ENCODE results near the gene ABCB6. TPM values are rescaled to one million over a fixed set of nuclear protein-coding genes. Genes with fewer than 3 reads are reported as not detected.

ABCB6 gene
- polyA plus RNA-seq, 1 donor (not counting 4 experiments of a cell fraction or from before 2014, with no cell fraction given), result 10.5 TPM

DNA sequence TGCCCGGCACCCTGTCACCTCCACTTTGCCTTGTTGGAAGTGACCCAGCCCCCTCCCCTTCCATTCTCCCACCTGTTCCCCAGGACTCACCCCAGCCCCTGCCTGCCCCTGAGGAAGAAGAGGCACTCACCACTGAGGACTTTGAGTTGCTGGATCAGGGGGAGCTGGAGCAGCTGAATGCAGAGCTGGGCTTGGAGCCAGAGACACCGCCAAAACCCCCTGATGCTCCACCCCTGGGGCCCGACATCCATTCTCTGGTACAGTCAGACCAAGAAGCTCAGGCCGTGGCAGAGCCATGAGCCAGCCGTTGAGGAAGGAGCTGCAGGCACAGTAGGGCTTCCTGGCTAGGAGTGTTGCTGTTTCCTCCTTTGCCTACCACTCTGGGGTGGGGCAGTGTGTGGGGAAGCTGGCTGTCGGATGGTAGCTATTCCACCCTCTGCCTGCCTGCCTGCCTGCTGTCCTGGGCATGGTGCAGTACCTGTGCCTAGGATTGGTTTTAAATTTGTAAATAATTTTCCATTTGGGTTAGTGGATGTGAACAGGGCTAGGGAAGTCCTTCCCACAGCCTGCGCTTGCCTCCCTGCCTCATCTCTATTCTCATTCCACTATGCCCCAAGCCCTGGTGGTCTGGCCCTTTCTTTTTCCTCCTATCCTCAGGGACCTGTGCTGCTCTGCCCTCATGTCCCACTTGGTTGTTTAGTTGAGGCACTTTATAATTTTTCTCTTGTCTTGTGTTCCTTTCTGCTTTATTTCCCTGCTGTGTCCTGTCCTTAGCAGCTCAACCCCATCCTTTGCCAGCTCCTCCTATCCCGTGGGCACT lies 36.2 kb downstream of the ABCB6 start:
- Histone ChIP-seq H3K36me3 (ENCODE audit: control insufficient read depth in 2 of 2, extremely low read depth in 1 of 2, insufficient read depth in 2 of 2, low read length in 2 of 2) (peaks cover 21 to 29% of the 10 kb centered on the region in 2 experiments), H3K9ac (ENCODE audit: control insufficient read depth, extremely low read depth, insufficient read depth, low read length) (no peak overlapping the region), H4K20me1 (ENCODE audit: control insufficient read depth, extremely low read depth, insufficient read depth, low read length) (no peaks in the 10 kb centered on the region), H3K4me3 (ENCODE audit: control insufficient read depth in 2 of 3, extremely low read depth in 1 of 3, insufficient read depth in 2 of 3, low read depth in 1 of 3, low read length in 3 of 3) (no peak overlapping the region), H3K79me2 (ENCODE audit: control insufficient read depth, insufficient read depth, low read length) (peaks cover 11% of the 10 kb centered on the region), H3K9me3 (ENCODE audit: control insufficient read depth, low read depth, low read length) (no peaks in the 10 kb centered on the region), H3K9me1 (ENCODE audit: control insufficient read depth, extremely low read depth, insufficient read depth, low read length) (peaks cover 2% of the 10 kb centered on the region), H3K4me2 (ENCODE audit: control insufficient read depth, extremely low read depth, insufficient read depth, low read depth, low read length) (no peak overlapping the region), H2AFZ (ENCODE audit: control insufficient read depth, low read length) (no peak overlapping the region), H3K27ac (ENCODE audit: control insufficient read depth, insufficient read depth, low read length) (no peak overlapping the region), H3K4me1 (ENCODE audit: control insufficient read depth, extremely low read depth, insufficient read depth, low read length) (peaks cover 9% of the 10 kb centered on the region), H3K27me3 (ENCODE audit: control insufficient read depth, extremely low read depth, insufficient read depth, low read length) (no peaks in the 10 kb centered on the region)
- TF ChIP-seq, protein P1, sequence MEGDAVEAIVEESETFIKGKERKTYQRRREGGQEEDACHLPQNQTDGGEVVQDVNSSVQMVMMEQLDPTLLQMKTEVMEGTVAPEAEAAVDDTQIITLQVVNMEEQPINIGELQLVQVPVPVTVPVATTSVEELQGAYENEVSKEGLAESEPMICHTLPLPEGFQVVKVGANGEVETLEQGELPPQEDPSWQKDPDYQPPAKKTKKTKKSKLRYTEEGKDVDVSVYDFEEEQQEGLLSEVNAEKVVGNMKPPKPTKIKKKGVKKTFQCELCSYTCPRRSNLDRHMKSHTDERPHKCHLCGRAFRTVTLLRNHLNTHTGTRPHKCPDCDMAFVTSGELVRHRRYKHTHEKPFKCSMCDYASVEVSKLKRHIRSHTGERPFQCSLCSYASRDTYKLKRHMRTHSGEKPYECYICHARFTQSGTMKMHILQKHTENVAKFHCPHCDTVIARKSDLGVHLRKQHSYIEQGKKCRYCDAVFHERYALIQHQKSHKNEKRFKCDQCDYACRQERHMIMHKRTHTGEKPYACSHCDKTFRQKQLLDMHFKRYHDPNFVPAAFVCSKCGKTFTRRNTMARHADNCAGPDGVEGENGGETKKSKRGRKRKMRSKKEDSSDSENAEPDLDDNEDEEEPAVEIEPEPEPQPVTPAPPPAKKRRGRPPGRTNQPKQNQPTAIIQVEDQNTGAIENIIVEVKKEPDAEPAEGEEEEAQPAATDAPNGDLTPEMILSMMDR (optimal IDR thresholded peaks at IDR 0.05 in 1 of 3, IDR thresholded peaks at IDR 0.05 in 1 of 3, conservative IDR thresholded peaks at IDR 0.05 in 1 of 3; ENCODE audit: extremely low read depth in 1 of 3, insufficient read depth in 2 of 3, low read length in 3 of 3), result no peak
- no peak for TF ChIP-seq EZH2 (IDR thresholded peaks at IDR 0.05; ENCODE audit: low read length)
- FAIRE-seq (no peak), DNase-seq (ENCODE audit: low read depth, low spot score) (no peak)
- dilution Hi-C loops (cut with MboI; ENCODE audit: extremely low pct_ligation_motif_present, low sequenced_read_pairs), result no loop called here

DNA sequence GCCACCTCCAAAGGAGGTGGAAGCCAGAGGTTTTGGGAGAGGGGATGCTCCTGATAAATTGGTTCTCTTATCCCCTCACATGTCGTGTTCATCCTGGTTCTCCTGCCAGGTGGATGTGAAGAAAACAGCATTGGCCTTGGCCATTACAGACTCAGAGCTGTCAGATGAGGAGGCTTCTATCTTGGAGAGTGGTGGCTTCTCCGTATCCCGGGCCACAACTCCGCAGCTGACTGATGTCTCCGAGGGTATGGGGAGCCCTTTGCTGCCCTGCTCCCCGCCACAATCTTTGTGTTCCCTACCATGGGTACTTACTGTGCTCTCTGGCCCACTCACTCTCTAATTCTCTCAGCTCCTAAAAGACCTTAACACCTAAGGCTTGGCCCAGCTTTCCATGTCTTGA lies 37.2 kb downstream of the ABCB6 start:
- peaks cover 21 to 29% of the 10 kb centered on the region in 2 experiments for H3K36me3 ChIP-seq (ENCODE audit: control insufficient read depth in 2 of 2, extremely low read depth in 1 of 2, insufficient read depth in 2 of 2, low read length in 2 of 2)
- TF ChIP-seq EZH2 (IDR thresholded peaks at IDR 0.05; ENCODE audit: low read length), result no peak
- TF ChIP-seq, protein P1 (optimal IDR thresholded peaks at IDR 0.05 in 1 of 3, IDR thresholded peaks at IDR 0.05 in 1 of 3, conservative IDR thresholded peaks at IDR 0.05 in 1 of 3; ENCODE audit: extremely low read depth in 1 of 3, insufficient read depth in 2 of 3, low read length in 3 of 3), result no peak
- H3K4me2 ChIP-seq (ENCODE audit: control insufficient read depth, extremely low read depth, insufficient read depth, low read depth, low read length), result no peak overlapping the region
- peaks cover 2% of the 10 kb centered on the region for H3K9me1 ChIP-seq (ENCODE audit: control insufficient read depth, extremely low read depth, insufficient read depth, low read length)
- H3K27me3 ChIP-seq (ENCODE audit: control insufficient read depth, extremely low read depth, insufficient read depth, low read length), result no peaks in the 10 kb centered on the region
- no peaks in the 10 kb centered on the region for H3K9me3 ChIP-seq (ENCODE audit: control insufficient read depth, low read depth, low read length)
- H4K20me1 ChIP-seq (ENCODE audit: control insufficient read depth, extremely low read depth, insufficient read depth, low read length), result no peaks in the 10 kb centered on the region
- H3K4me1 ChIP-seq (ENCODE audit: control insufficient read depth, extremely low read depth, insufficient read depth, low read length), result peaks cover 12% of the 10 kb centered on the region
- H3K79me2 ChIP-seq (ENCODE audit: control insufficient read depth, insufficient read depth, low read length), result peaks cover 11% of the 10 kb centered on the region
- no peak overlapping the region for H2AFZ ChIP-seq (ENCODE audit: control insufficient read depth, low read length)
- no peak for FAIRE-seq
- H3K4me3 ChIP-seq (ENCODE audit: control insufficient read depth in 2 of 3, extremely low read depth in 1 of 3, insufficient read depth in 2 of 3, low read depth in 1 of 3, low read length in 3 of 3), result no peak overlapping the region
- no peak overlapping the region for H3K27ac ChIP-seq (ENCODE audit: control insufficient read depth, insufficient read depth, low read length)
- no peak for DNase-seq (ENCODE audit: low read depth, low spot score)
- dilution Hi-C loops (cut with MboI; ENCODE audit: extremely low pct_ligation_motif_present, low sequenced_read_pairs), result no loop called here
- H3K9ac ChIP-seq (ENCODE audit: control insufficient read depth, extremely low read depth, insufficient read depth, low read length), result no peak overlapping the region
